HPDE6-E6E7 (cell line): ENCODE data around the gene TM4SF4.

Source experiments
- DNase-seq: peaks from one replicate; pipeline ENCODE4 v3.0.0; 2011; ENCODE audit warnings: missing footprints; ENCODE audit errors: extremely low spot score

The TM4SF4 gene

DNA sequence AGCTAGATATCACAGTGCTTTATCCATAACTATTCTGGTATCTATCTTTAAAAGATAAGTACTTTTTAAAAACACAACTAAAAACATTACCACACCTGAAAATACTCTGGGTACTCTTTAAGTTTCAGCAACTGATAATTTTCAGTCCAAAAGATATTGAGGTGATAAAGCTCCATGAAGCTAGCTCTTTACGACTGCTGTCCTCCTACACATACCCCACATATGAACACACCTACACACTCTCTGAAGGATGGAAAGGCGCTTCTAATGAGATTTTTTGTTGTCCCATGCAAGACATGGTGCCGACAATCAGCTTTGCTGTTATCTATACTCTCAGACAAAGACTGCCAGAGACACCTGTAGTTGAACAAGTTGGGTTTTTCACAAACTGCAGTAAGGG is 19.1 kb upstream of the TM4SF4 start:
- no peak for DNase-seq

- DNase-seq: no peak
Measured at GRCh38 chr3:149455989-149456388, 18.5 kb upstream of the TM4SF4 start.

DNA sequence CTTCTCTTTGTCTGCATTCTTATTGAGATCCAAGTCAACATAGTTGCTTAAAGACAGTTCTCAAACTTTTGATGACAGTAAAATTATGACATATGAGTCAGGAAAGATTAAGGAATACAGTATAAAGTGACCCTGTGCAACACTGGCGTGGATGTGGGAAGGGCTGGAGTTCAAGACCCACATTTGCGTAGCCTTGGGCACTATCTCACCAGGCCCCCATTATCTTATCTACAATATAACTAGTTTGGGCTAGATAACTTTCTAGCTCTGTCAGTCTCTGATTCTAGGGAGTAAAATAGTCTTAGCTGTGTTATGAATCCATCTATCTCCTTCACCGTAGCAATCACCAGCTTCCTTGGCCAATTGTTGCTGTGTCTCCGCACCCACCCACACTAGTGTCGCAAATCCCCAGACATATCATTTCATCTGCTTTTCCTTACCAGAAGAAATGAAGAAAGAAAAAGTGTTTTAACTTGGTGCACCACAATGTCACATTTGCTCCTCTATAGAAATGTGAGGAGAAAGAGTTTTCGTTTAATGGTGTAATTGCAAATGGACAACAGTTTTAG is 14.9 kb upstream of the TM4SF4 start:
- DNase-seq: no peak

DNA sequence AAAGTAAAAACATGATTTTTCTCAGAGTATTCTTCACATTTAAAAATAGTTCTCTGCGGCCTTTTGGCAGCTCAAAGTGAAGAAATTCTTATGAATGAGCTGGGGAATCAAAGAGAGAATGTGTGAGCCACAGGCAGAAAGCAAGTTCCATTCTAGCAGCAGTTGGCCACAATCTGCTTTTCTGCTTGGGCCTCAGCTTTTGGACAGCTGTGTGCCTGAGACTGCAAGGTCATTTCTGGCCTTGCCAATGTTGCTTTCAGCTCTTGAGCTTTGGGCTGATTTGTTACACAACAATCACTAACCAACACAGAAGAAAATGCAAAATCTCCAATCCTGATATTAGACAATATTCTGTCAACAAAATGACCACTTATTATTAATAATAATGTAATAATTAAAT is 14.4 kb upstream of the TM4SF4 start:
- DNase-seq: no peak

- no peak for DNase-seq
Measured at GRCh38 chr3:149462051-149462450, 12.4 kb upstream of the TM4SF4 start.

DNA sequence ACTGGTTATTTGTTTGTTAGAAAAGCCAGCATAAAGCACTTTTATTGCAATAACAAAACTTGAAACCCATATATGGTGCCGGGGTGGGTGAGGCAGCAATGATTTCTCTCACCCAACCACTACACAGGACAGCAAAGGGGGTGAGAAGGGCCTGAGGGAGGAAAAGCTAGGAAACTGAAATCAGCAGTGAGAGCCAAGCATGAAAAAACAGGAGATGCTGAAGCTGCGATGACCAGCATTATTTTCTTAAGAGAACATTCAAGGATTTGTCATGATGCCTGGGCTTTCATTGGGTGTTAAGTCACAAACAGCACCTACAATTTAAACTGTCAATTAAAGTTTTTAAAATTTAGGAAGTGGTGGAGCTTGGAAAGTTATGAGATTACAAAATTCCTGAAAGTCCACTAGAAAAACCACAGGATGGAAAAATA is 11.9 kb upstream of the TM4SF4 start:
- DNase-seq: no peak

- no peak for DNase-seq
Measured at GRCh38 chr3:149463921-149464320, 10.6 kb upstream of the TM4SF4 start.

DNA sequence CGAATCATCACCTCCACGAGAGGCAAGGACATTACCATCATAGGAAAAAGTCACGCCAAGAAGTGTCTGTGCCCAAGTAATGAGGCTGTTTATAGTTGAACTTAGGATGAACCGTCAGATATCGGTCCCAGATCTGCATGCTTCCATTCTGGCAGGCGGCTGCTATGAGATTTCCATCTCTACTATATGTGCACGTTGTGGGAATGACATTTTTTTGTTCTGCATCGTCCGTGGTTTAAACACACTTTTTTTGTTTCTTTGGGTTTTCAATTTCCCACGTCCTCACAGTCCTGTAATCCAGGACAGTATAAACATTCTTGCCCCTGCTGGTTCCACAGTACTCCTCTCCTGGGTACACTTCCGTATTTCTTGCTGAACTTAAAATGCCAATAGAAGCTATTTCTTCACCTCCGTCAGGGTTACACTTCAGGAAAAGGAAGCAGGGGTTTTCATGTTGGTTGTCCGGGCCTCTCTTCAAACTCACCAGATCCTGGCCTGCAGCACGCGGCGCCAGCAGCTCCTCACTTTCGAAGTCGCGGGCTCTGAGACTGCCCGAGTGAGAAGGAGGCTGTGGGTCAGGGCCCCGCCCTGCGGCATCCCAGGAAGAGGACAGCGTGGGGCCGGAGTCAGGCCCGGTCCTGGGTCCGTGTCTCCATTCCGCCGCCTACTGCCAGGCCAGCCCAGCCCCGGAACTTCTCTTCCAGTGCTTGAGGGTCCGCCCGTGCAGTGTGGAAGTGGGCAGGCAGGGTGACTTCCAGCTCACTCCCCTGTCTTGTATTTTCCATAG is 9.8 kb upstream of the TM4SF4 start:
- DNase-seq: no peak

- no peak for DNase-seq
Measured at GRCh38 chr3:149465351-149465883, 9.1 kb upstream of the TM4SF4 start.

GRCh38 chr3:149466192-149466591 is 8.3 kb upstream of the TM4SF4 start:
- DNase-seq: no peak

DNA sequence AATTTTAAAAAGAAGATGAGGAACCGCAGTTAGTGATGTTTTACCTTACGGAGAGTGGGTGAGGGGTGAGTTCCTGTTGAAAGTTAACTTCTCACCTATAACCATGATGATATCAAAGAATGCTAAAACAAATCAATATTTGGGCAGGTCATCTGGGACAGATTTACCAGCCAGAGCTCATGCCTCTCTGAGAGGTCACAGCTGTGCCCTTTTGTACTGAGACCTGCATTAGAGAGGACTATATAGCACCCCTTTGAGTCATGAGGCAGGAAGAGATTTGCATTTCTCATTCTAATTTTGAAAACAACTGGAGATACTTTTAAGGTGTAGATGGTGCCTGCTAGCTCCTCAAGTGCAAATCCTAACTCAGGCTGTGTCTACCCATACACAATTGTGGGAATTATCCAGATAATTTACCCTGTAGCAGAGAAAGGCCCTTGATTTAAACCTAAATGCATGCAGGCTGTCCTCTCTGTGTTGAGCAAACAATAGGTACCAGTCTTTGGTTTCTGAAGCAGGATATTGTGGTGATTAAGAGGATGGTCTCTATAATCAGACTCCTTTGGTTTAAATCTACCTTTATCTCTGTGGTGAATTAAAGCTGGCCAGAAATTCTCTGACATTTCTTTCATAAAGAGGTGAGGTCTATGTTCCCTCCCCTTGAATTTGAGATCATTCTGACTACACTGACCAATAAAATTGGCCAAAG is 5.8 kb upstream of the TM4SF4 start:
- DNase-seq: no peak

DNA sequence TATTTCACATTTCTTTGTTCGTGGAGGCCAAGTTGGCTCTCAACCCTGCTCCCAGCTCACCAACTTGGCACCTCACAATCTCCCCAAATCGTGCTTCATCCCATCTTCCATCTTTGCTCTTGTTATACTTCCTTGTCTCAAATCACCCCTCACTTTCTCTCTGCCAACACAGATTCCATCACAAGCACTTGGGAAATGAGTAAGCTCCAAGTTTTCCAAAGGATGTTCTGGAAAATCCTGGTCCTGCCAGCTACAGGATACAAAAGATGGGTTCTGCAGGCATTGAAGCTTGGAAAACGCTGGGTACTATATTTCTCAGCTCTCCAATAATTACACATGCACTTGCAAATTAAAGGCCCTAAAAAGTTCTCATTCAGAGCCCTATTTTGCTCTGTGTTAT is 4.1 kb upstream of the TM4SF4 start:
- no peak for DNase-seq

DNA sequence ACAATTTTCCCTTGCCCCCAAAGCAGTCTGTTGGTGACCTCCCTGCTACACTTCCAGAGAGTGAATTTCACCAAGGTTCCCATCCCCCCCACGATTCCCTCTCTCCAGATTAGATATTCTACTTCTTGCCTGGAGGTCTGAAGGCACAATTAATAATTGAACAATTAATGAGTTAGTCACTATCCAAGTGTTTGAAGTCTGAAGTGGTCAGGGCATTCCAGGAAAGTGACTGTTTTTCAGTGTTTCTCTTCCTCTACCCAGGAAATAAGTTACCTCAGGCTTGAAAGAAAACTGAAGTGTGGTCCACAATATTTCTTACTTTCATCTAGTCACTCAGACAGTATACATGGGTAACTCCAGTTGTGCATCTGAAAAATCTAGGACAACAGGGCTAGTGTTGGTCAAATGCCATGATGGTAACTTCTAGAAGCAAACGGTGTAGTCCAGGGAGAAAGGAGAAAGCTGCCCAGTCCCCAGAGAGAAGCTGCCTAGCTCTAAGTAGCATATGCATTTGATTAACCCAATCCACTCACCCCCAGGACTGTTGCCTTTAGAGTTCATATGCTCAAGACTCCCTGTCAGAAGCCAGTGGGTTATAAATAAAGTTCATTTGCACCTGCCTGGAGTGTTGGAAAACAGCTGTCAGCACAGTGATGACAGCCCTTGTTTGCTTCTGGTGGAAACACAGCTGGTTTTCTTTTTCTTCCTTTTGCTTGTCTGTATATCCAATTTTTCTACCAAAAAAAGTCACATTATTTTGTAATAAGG is 2.3 kb upstream of the TM4SF4 start:
- no peak for DNase-seq

DNA sequence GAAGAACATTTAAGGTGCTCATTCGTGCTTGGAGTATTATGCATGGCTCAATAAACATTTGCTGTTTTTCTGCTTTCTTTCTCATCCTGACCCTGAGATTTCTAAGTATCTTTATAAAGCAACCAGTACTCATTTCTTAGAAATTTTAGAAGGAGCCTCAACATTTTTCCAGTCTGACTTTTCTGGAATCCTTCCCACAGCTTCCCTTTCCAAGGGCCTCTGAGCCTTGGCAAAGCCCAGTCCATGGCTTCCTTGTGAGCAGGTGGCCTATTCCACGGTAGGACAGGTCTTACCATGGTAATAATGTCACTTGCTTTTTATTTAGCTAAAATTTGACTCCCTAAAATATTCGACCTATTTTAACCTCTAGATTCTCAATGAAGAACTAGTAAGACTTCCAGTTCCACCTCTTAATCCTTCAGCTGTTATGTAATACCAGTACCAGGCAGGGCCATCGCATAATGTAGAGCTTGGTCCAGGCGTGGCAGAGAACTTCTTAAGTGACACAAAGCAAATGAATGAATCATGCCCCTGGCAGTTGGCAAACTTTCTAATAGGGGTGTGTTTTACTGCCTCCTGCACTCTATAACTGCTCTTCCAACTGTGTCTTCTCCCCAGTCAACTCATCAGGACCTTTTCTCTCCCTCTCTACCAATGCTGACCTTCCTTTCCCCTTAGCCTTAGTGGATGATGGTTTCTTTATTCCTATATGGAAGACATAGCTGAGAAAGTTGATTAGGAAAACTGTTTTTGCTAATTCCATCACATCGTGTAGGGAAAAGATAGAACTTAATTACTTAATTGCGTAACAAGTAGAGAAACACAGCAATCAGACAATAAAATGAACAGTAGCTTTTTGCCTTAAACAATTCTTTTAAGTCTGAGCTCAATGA is 894 bp upstream of the TM4SF4 start:
- DNase-seq: peak; percentile 64

- no peak for DNase-seq
Measured at GRCh38 chr3:149475451-149476060, 1.1 kb downstream of the TM4SF4 start.

DNA sequence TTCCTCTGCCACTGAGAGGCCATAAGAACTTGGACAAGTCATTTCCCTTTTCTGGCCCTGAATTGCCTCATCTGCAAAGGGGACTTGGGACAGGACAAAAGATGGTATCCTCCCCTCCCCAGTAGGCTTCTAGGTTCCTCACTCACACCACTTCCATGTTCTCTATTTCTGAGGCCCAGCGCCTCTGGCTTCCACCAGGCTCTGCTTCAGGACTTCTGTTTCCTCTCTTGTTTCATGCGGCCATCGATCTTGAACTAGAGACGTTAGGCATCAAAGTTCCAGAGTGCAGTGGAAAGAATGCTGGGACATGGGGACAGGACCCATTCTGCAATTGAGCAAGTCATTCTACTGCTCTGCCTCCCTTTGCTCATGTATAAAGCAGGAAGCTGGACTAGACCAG is 1.7 kb downstream of the TM4SF4 start:
- no peak for DNase-seq

DNA sequence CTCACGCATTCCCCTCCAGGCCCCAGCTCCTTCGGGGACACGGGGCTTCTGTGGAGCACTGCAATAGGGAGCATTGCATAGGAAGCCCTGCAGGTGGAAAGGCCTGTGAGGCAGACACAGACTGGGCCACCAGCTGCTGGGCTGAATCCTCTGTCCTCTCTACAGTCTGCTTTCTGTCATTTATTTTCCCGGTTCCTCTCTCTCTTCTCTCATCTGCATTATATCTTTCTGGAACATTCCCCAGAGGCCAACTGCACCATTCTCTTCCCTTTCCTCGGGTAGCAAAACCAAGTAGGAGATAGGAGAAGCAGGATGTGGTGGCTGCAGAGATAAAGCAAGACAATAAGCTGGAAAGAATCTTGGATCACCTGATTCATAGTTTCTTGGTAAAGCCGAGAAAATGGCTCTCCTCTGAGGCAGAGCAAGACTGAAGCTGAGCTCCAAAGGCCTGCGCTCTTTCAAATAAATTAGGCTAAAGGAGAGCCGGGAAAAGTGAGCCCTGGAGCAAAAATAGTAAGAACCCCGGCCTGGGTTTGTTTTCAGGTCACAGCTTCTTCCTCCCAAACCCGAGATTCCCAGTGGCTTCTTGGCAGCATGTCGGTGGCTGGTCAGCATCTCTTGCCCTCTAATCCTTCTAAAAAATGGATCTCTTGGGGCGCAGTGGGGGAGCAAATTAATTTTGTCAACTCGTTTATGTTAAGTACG is 5.3 kb downstream of the TM4SF4 start:
- DNase-seq: no peak

- DNase-seq: peak; percentile 61
Measured at GRCh38 chr3:149480326-149481017, 6.0 kb downstream of the TM4SF4 start.

DNA sequence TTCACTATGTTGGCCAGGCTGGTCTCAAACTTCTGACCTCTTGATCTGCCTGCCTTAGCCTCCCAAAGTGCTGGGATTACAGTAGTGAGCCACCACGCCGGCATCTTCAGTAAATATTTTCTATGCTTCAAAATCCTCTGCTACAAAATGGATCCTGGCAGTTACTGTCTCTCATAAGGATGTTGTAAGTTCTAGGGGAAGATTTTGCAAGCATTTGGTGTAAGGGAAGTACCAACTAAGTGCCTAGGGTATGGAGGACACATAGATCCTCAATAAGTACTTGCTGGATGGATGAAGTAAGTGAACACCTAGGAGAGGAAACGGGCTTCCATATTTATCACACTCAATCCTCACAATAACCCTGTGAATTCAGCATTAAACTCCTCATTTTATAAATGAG is 6.6 kb downstream of the TM4SF4 start:
- DNase-seq: no peak
